Lower leg skin (tissue), 3 donors: Measurements from ENCODE around the gene NCEH1.

Experiments used
- CTCF ChIP-seq, 3 donors: fragments of 450-650 bp; IDR thresholded peaks; one replicate each; pipeline ENCODE4 v1.5.1; 2016; ENCODE audit warnings: antibody characterized with exemption in 3 of 3, mild to moderate bottlenecking in 3 of 3, moderate library complexity in 2 of 3
- POLR2A ChIP-seq, 2 donors: fragments of 450-650 bp; IDR thresholded peaks; one replicate each; pipeline ENCODE4 v1.6.1; 2016 to 2017; ENCODE audit warnings: antibody characterized with exemption in 2 of 2, mild to moderate bottlenecking in 1 of 2, moderate library complexity in 1 of 2

DNA sequence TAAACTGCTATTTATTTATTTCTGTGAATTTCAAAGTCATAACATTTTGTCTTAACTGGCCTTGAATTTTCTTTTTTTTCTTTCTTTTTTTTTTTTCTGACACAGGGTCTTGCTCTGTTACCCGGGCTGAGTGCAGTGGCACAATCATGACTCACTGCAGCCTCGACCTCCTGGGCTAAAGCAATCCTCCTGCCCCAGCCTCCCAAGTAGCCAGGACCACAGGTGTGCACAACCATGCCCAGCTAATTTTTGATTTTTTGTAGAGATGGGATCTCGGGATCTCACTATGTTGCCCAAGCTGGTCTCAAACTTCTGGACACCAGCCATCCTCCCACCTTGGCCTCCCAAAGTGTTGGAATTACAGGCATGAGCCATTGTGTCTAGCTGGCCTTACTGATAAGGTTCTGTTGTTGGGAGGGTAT lies 110.2 kb downstream of the NCEH1 start:
- TF ChIP-seq CTCF (IDR thresholded peaks at IDR 0.05) (no peak), POLR2A (IDR thresholded peaks at IDR 0.05) (no peak)
